C4-2B (cell line): ENCODE data around the gene ZDHHC16.

Source experiments
- ZFX ChIP-seq: fragments of 450-650 bp; IDR thresholded peaks from 2 replicates; pipeline ENCODE4 v1.6.1; 2017
- TF ChIP-seq, protein P1 (sequence below): fragments of 450-650 bp; conservative IDR thresholded peaks from 2 replicates; pipeline ENCODE4 v1.5.1; 2017; ENCODE audit warnings: mild to moderate bottlenecking

DNA sequence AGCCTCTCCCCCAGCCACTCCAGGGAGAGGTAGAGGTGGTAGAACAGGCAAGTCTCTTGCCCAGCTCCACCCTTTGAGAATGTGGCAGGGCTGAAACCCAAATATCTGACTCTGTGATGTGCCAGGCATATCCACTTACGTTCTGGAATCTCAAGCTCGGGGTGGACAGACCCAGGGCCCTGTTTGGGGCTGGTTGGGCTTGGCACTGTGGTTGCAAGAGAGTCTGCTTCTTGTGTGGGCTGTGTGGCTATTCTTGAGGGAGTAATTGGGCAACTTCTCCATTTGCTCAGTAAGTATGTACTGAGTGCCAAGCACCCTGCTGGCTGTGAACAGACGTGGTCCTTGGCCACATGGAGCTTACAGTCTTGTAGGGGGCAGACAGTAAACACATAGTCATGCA is 57.4 kb downstream of the ZDHHC16 start:
- TF ChIP-seq, protein P1, sequence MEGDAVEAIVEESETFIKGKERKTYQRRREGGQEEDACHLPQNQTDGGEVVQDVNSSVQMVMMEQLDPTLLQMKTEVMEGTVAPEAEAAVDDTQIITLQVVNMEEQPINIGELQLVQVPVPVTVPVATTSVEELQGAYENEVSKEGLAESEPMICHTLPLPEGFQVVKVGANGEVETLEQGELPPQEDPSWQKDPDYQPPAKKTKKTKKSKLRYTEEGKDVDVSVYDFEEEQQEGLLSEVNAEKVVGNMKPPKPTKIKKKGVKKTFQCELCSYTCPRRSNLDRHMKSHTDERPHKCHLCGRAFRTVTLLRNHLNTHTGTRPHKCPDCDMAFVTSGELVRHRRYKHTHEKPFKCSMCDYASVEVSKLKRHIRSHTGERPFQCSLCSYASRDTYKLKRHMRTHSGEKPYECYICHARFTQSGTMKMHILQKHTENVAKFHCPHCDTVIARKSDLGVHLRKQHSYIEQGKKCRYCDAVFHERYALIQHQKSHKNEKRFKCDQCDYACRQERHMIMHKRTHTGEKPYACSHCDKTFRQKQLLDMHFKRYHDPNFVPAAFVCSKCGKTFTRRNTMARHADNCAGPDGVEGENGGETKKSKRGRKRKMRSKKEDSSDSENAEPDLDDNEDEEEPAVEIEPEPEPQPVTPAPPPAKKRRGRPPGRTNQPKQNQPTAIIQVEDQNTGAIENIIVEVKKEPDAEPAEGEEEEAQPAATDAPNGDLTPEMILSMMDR = no peak
- TF ChIP-seq ZFX = no peak
